ENCODE results near the gene ADCY4.

Gene ADCY4

GRCh38 chr14:24315243-24315806 lies 19.5 kb downstream of the ADCY4 start:
- no peak for TF ChIP-seq CTCF (IDR thresholded peaks at IDR 0.05; ENCODE audit: low read depth, low read length)
- no peak overlapping the region for H3K4me3 ChIP-seq (ENCODE audit: low read depth, low read length)

GRCh38 chr14:24314377-24315193 lies 20.3 kb downstream of the ADCY4 start:
- no peak overlapping the region for H3K4me3 ChIP-seq (ENCODE audit: low read depth, low read length)
- TF ChIP-seq CTCF (IDR thresholded peaks at IDR 0.05; ENCODE audit: low read depth, low read length) = no peak

GRCh38 chr14:24313913-24314312 lies 21.0 kb downstream of the ADCY4 start:
- H3K4me3 ChIP-seq (ENCODE audit: low read depth, low read length) = no peak overlapping the region
- TF ChIP-seq CTCF (IDR thresholded peaks at IDR 0.05; ENCODE audit: low read depth, low read length) = no peak

GRCh38 chr14:24312736-24313507 lies 21.9 kb downstream of the ADCY4 start:
- no peak overlapping the region for H3K4me3 ChIP-seq (ENCODE audit: low read depth, low read length)
- no peak for TF ChIP-seq CTCF (IDR thresholded peaks at IDR 0.05; ENCODE audit: low read depth, low read length)

- H3K4me3 ChIP-seq (ENCODE audit: low read depth, low read length) = no peak overlapping the region
- no peak for TF ChIP-seq CTCF (IDR thresholded peaks at IDR 0.05; ENCODE audit: low read depth, low read length)
Observed at GRCh38 chr14:24311837-24312615, 22.8 kb downstream of the ADCY4 start.

GRCh38 chr14:24310646-24311604 lies 23.9 kb downstream of the ADCY4 start, which contains the start of gene LTB4R:
TSS of gene LTB4R (plus strand) at chr14:24311502. CDS start at chr14:24315652, 4,150 bp downstream.
- TF ChIP-seq CTCF (IDR thresholded peaks at IDR 0.05; ENCODE audit: low read depth, low read length) = no peak
- H3K4me3 ChIP-seq (ENCODE audit: low read depth, low read length) = no peak within 1 kb of the TSS

Data from WI38 (cell line).